Gastrocnemius medialis (tissue), 4 donors: ENCODE results near the gene SF3A1.

Experiments used
- CTCF ChIP-seq, 5 experiments: fragments of 450-650 bp in 3 of 5; fragments of 200-600 bp in 2 of 5; sonication (generic) in 2 of 5; IDR thresholded peaks in 4 of 5; conservative IDR thresholded peaks in 1 of 5; 1 replicate in 4 of 5; 2 replicates in 1 of 5; pipeline ENCODE4 v1.5.1; 2016 to 2019; ENCODE audit warnings: antibody characterized with exemption in 5 of 5, mild to moderate bottlenecking in 3 of 5, moderate library complexity in 3 of 5
- POLR2A ChIP-seq, 2 donors: fragments of 450-650 bp; IDR thresholded peaks; one replicate each; pipeline ENCODE4 v1.6.1; 2017; ENCODE audit warnings: antibody characterized with exemption in 2 of 2, mild to moderate bottlenecking in 2 of 2, moderate library complexity in 2 of 2

GRCh38 chr22:30365891-30366290 is 9.2 kb upstream of the SF3A1 start:
- TF ChIP-seq CTCF (IDR thresholded peaks at IDR 0.05 in 4 of 5, conservative IDR thresholded peaks at IDR 0.05 in 1 of 5): no peak
- TF ChIP-seq POLR2A (IDR thresholded peaks at IDR 0.05): no peak
